KOPT-K1 (cell line): ENCODE measurements around the gene KRTAP5-2.
"Not testable (repeated sequence)": the region's sequence is repeated elsewhere in the genome, so short reads cannot be mapped to it uniquely, and the experiment has no call there.

Experiments used
- H3K27ac ChIP-seq: fragments of 200-600 bp; sonication (generic); 2 replicates; pipeline ENCODE4 v1.5.1; 2016; ENCODE audit warnings: antibody characterized with exemption, mild to moderate bottlenecking, low read depth, low read length; ENCODE audit not compliant: poor library complexity, severe bottlenecking
- H3K36me3 ChIP-seq: fragments of 200-600 bp; sonication (generic); 2 replicates; pipeline ENCODE4 v1.5.1; 2017; ENCODE audit warnings: antibody characterized with exemption, mild to moderate bottlenecking, low read length, moderate library complexity; ENCODE audit not compliant: insufficient read depth
- H3K9me3 ChIP-seq: fragments of 200-600 bp; sonication (generic); 2 replicates; pipeline ENCODE4 v1.5.1; 2017; ENCODE audit warnings: antibody characterized with exemption, low read length, mild to moderate bottlenecking; ENCODE audit not compliant: insufficient read depth, poor library complexity, severe bottlenecking

Gene KRTAP5-2

GRCh38 chr11:1584661-1585370, 13.3 kb downstream of the KRTAP5-2 start, which contains the start of gene KRTAP5-1:
Gene KRTAP5-1, minus strand, starts transcription at chr11:1585283. Its CDS starts 34 bp downstream, at chr11:1585249.
- H3K36me3 ChIP-seq, H3K27ac ChIP-seq: not testable (repeated sequence)
- H3K9me3 ChIP-seq: peaks cover 17% of the 10 kb centered on the region

DNA sequence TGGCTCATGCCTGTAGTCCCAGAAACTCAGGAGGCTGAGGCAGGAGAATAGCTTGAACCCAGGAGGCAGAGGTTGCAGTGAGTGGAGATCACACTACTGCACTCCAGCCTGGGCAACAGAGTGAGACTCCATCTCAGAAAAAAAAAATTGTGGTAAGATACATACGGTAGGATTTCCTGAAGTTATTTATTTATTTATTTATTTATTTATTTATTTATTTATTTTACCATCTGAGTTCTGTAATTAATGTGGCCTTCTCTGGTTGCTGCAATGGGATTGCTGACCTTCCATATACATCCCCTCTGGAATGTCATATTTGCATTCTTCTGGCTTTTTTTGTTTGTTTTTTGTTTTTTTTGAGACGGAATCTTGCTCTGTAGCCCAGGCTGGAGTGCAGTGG, 15.2 kb downstream of the KRTAP5-2 start:
- H3K9me3 ChIP-seq: peaks cover 26% of the 10 kb centered on the region
- not testable (repeated sequence) for H3K36me3 ChIP-seq, H3K27ac ChIP-seq

DNA sequence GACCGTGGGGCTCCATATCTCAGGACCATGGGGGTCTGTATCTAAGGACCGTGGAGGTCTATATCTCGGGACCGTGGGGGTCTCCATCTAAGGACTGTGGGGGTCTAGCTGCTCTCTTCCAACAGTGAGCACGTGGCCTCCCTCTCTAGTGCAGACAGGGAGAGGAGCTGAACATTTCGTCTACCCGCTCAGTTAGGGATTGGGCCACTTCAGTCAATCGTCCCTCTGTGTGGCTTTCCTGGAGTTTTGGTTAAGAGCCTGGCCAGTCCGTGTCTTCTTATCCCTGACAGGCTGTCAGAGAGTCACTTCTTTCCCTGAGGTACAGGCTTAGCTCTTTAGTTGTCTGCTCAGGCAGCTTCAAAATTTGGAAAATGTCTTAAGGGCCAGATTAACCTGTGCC, 16.1 kb downstream of the KRTAP5-2 start:
- H3K27ac ChIP-seq: no peak overlapping the region
- no peaks in the 10 kb centered on the region for H3K36me3 ChIP-seq
- peaks cover 27% of the 10 kb centered on the region for H3K9me3 ChIP-seq

DNA sequence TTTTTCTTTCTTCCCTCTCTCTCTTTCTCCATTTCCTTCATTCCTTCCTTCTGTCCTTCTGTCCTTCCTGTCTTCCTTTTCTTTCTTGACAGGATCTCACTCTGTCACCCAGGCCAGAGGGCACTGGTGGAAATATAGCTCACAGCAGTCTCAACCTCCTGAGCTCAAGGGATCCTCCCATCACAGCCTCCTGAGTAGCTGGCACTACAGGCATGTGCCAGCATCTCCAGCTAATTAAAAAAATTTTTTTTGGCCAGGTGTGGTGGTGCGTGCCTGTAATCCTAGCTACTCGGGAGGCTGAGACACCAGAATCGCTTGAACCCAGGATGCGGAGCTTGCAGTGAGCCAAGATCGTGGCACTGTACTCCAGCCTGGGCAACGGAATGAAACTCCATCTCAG, 21.3 kb downstream of the KRTAP5-2 start:
- no peak overlapping the region for H3K27ac ChIP-seq
- peaks cover 22% of the 10 kb centered on the region for H3K9me3 ChIP-seq
- no peaks in the 10 kb centered on the region for H3K36me3 ChIP-seq

DNA sequence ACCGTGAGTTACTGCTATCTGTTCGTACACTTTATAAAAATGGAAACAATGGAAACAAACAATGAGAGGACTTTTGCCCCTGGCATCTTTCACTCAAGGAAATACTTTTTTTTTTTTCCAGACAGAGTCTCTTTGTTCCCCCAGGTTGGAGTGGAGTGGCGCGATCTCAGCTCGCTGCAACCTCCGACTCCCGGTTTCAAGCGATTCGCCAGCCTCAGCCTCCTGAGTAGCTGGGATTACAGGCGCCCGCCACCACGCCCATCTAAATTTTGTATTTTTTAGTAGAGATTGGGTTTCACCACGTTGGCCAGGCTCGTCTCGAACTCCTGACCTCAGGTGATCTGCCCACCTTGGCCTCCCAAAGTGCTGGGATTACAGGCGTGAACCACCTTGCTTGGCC, 22.3 kb downstream of the KRTAP5-2 start:
- not testable (repeated sequence) for H3K27ac ChIP-seq, H3K36me3 ChIP-seq
- H3K9me3 ChIP-seq: peaks cover 11% of the 10 kb centered on the region

- no peaks in the 10 kb centered on the region for H3K36me3 ChIP-seq
- H3K9me3 ChIP-seq: peaks cover 10% of the 10 kb centered on the region
- H3K27ac ChIP-seq: no peak overlapping the region
Observed at GRCh38 chr11:1574933-1575242, 23.2 kb downstream of the KRTAP5-2 start.

DNA sequence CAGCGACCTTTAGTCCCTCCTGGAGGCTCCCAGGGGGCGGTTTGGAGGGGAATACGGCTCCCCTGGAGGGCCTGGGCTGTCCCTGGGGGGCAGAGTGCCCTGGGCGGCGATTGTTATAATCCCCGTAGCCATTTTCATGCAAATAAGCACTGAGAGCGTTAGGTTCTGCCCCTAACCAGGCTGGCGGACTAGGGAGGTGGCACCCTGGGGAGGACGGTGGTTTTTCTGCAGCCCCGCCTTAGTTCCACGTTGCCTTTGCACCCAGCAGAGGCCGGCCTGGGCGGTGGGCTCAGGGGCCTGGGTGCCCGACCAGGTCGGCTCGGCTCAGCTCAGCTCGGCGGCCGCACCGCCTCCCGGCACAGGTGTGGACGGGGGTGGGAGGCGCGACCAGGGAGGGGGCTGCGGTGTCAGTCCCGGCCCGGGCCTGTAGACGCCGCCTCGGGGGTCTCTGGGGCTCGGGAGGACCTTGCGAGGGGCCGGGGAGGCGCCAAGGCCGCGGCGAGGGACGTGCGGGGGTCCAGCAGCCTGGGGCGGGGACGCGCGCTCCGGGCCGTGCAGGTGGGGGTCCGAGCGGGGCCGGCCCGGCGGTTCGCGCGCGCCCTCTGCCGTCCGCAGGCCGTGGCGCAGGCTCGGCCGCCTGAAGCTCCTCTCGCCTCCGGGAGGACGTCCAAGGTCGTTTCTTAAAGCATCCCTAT, 23.7 kb downstream of the KRTAP5-2 start:
- Histone ChIP-seq H3K27ac (no peak overlapping the region), H3K36me3 (no peaks in the 10 kb centered on the region), H3K9me3 (peaks cover 10% of the 10 kb centered on the region)

- H3K9me3 ChIP-seq: peaks cover 10% of the 10 kb centered on the region
- no peaks in the 10 kb centered on the region for H3K36me3 ChIP-seq
- no peak overlapping the region for H3K27ac ChIP-seq
Observed at GRCh38 chr11:1573903-1574237, 24.2 kb downstream of the KRTAP5-2 start.

- H3K27ac ChIP-seq: no peak overlapping the region
Observed at GRCh38 chr11:1573077-1573902, 24.8 kb downstream of the KRTAP5-2 start.

DNA sequence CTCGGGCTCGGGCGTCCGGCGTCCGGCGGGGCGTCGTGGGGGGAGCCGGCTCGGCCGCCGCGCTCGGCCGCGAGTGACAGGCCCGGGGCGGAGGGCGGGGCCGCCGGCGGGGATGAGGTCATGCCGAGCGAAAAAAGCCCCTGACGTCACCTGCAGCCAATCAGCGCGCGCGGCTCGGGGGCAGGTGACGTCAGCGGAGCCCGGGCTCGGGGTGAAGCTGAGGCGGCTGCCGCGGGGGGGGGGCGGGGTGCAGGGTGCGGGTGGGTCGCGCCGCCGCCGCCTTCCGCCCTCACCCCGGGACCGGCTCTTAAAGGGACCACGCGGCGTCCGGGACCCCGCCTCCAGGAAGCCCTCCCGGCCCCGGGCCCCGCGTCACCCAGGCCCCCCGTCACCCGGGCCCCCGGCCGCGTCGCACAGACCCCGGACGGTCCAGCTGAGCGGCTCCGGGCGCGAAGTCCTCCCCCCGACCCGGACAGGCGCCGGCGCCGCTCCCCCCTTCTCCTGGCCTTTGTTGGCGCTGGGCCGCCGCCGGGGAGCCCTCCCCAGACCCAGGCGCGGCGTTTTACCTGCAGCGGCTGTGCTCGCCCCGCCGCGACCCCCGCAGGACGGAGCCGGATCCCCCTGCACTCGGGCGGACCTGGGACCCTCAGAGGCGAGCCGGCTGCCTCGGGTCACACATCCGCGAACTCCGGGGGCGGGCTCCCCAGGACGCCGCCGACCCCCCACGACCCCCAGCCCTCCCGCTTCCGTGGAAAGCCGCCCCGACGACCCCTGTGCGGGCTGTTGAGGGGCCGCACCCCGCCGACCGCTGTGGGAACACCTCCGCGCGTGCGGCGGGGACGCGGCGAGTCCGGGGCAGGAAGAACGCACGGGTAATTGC, 25.7 kb downstream of the KRTAP5-2 start, which contains the start of gene DUSP8:
Gene DUSP8 (minus strand): TSS at position 75 of the 880 bp plus-strand sequence. CDS start 6,445 bp downstream, outside the sequence.
- no peaks in the 10 kb centered on the region for H3K36me3 ChIP-seq
- H3K9me3 ChIP-seq: no peaks in the 10 kb centered on the region
- H3K27ac ChIP-seq: no peak within 1 kb of the TSS

More at GRCh38 chr11:1573077-1573902, 24.8 kb downstream of the KRTAP5-2 start:
- Histone ChIP-seq H3K36me3 (no peaks in the 10 kb centered on the region), H3K9me3 (peaks cover 4% of the 10 kb centered on the region)

- Histone ChIP-seq H3K9me3 (no peaks in the 10 kb centered on the region), H3K27ac (no peak overlapping the region), H3K36me3 (no peaks in the 10 kb centered on the region)
Observed at GRCh38 chr11:1571760-1572196, 26.3 kb downstream of the KRTAP5-2 start.

DNA sequence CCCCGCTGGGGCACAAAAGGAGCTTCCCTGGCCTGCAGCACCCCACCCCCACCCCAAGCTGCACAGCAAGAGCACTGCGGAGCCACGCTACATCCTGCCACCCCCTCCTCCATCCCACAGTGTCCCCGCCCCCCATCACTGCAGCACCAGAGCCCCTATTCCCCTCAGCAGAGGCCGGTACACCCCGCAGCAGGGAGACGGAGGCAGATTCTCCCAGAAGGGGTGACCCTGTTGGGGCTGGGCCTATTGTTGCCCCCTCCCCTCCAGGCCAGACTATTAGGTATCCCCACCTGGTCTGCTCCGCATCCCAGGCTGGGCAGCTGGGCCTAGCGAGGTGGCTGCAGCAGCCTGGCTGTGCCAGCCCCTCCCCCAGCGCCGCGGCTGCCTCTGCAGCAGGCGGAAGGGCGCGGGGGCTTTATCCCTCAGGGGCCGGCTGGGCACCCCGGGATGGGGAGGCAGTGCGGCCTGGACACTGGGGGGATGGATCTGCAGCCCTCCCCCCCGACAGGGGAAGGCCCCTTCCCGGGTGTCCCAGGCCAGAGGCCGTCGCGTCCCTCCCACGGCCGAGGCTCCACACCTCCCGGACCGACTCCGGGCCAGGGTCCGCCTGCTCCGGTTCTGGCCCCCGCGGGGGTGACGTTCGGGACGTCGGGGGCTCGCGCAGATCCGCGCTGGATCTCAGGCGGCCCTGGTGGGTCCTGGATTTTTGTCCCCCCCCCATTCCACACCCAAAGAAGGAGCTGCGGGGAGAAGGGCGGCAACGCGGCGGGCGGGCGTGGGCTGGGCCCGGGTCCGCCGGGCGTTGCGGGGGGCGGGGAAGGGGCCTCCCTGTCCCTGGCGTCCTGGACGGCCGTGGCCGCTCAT, 27.0 kb downstream of the KRTAP5-2 start:
- Histone ChIP-seq H3K9me3 (no peaks in the 10 kb centered on the region), H3K27ac (no peak overlapping the region), H3K36me3 (no peaks in the 10 kb centered on the region)

GRCh38 chr11:1570531-1570895, 27.6 kb downstream of the KRTAP5-2 start:
- Histone ChIP-seq H3K27ac (no peak overlapping the region), H3K9me3 (no peaks in the 10 kb centered on the region), H3K36me3 (no peaks in the 10 kb centered on the region)

- no peaks in the 10 kb centered on the region for H3K9me3 ChIP-seq
- no peak overlapping the region for H3K27ac ChIP-seq
- H3K36me3 ChIP-seq: no peaks in the 10 kb centered on the region
Observed at GRCh38 chr11:1570001-1570453, 28.1 kb downstream of the KRTAP5-2 start.
